CD14-positive monocyte (primary cell): ENCODE results near the gene KCTD20. TPM values are rescaled to one million over a fixed set of nuclear protein-coding genes. Genes with fewer than 3 reads are reported as not detected.

Source experiments
- DNase-seq, 3 donors: peaks; one replicate each; pipeline ENCODE4 v3.0.0-alpha.2; 2011 to 2022
- H2AFZ ChIP-seq: 2 replicates; pipeline ENCODE4 v1.6.0; 2012; ENCODE audit warnings: mild to moderate bottlenecking, low read depth, low read length, inconsistent platforms; ENCODE audit not compliant: insufficient read depth, poor library complexity, severe bottlenecking
- H3K27ac ChIP-seq, 2 donors: 1 replicate in 1 of 2; 2 replicates in 1 of 2; pipeline ENCODE4 v1.5.1; 2012 to 2013; ENCODE audit warnings: low read length in 2 of 2, control low read depth in 1 of 2, inconsistent platforms in 1 of 2, low read depth in 1 of 2, mild to moderate bottlenecking in 1 of 2
- H3K27me3 ChIP-seq, 2 donors: one replicate each; pipeline versions ENCODE4 v1.6.0 to v1.6.1; 2011 to 2013; ENCODE audit warnings: low read length in 2 of 2; ENCODE audit not compliant: control insufficient read depth in 2 of 2, insufficient read depth in 2 of 2
- H3K36me3 ChIP-seq, 2 donors: replicated peaks in 1 of 2; 1 replicate in 1 of 2; 2 replicates in 1 of 2; pipeline versions ENCODE4 v1.5.1 to v1.6.1; 2012 to 2013; ENCODE audit warnings: low read length in 2 of 2, control low read depth in 1 of 2, inconsistent platforms in 1 of 2, mild to moderate bottlenecking in 1 of 2; ENCODE audit not compliant: insufficient read depth in 2 of 2, control insufficient read depth in 1 of 2
- H3K4me1 ChIP-seq, 2 donors: 1 replicate in 1 of 2; 2 replicates in 1 of 2; pipeline versions ENCODE4 v1.5.1 to v1.6.1; 2012 to 2013; ENCODE audit warnings: low read length in 2 of 2, control low read depth in 1 of 2, inconsistent platforms in 1 of 2, mild to moderate bottlenecking in 1 of 2, moderate library complexity in 1 of 2; ENCODE audit not compliant: insufficient read depth in 2 of 2, control insufficient read depth in 1 of 2
- H3K4me2 ChIP-seq: replicated peaks from 2 replicates; pipeline ENCODE3; 2012; ENCODE audit warnings: low read length, moderate library complexity, mild to moderate bottlenecking; ENCODE audit not compliant: poor library complexity, severe bottlenecking; ENCODE audit errors: extremely low read depth
- H3K4me3 ChIP-seq, 3 experiments: fragments of 200-600 bp in 1 of 3; sonication (generic) in 1 of 3; replicated peaks in 1 of 3; 1 replicate in 2 of 3; 2 replicates in 1 of 3; pipeline ENCODE4 v1.5.1; 2011 to 2013; ENCODE audit warnings: low read length in 3 of 3, mild to moderate bottlenecking in 3 of 3, control low read depth in 2 of 3, low read depth in 2 of 3, inconsistent platforms in 1 of 3, moderate library complexity in 1 of 3
- H3K79me2 ChIP-seq: 2 replicates; pipeline ENCODE4 v1.6.0; 2012; ENCODE audit warnings: mild to moderate bottlenecking, control low read depth, inconsistent platforms, low read length, moderate library complexity; ENCODE audit not compliant: insufficient read depth
- H3K9ac ChIP-seq: 2 replicates; pipeline ENCODE4 v1.6.0; 2017; ENCODE audit warnings: low read length, mild to moderate bottlenecking; ENCODE audit not compliant: insufficient read depth, poor library complexity, severe bottlenecking
- H3K9me3 ChIP-seq, 2 donors: replicated peaks in 1 of 2; 1 replicate in 1 of 2; 2 replicates in 1 of 2; pipeline versions ENCODE4 v1.5.1 to v1.6.1; 2012 to 2013; ENCODE audit warnings: low read length in 2 of 2, control low read depth in 1 of 2; ENCODE audit not compliant: control insufficient read depth in 1 of 2, insufficient read depth in 1 of 2
- H4K20me1 ChIP-seq: 2 replicates; pipeline ENCODE4 v1.6.0; 2012; ENCODE audit warnings: mild to moderate bottlenecking, low read length, control low read depth, moderate library complexity; ENCODE audit not compliant: insufficient read depth
- H3K27ac Mint-ChIP-seq, 7 donors: one replicate each; pipeline ENCODE4 v1.8.0; 2020; ENCODE audit warnings: mild to moderate bottlenecking in 7 of 7, mixed read lengths in 7 of 7, moderate library complexity in 6 of 7, inconsistent platforms in 2 of 7
- H3K27me3 Mint-ChIP-seq, 3 donors: one replicate each; pipeline ENCODE4 v1.8.0; 2021 to 2022; ENCODE audit warnings: low read depth in 3 of 3, mild to moderate bottlenecking in 3 of 3, mixed read lengths in 3 of 3, moderate library complexity in 3 of 3, inconsistent platforms in 1 of 3
- H3K36me3 Mint-ChIP-seq, 2 donors: one replicate each; pipeline ENCODE4 v1.8.0; 2020; ENCODE audit warnings: mixed read lengths in 2 of 2, inconsistent platforms in 1 of 2, mild to moderate bottlenecking in 1 of 2
- H3K4me1 Mint-ChIP-seq: one replicate; pipeline ENCODE4 v1.8.0; 2020; ENCODE audit warnings: mild to moderate bottlenecking, mixed read lengths
- H3K4me3 Mint-ChIP-seq, 2 donors: one replicate each; pipeline ENCODE4 v1.8.0; 2020; ENCODE audit warnings: mild to moderate bottlenecking in 2 of 2, mixed read lengths in 2 of 2, moderate library complexity in 1 of 2
- H3K9me3 Mint-ChIP-seq, 7 donors: one replicate each; pipeline ENCODE4 v1.8.0; 2020 to 2022; ENCODE audit warnings: mixed read lengths in 7 of 7, mild to moderate bottlenecking in 6 of 7, moderate library complexity in 6 of 7, inconsistent platforms in 2 of 7
- CTCF ChIP-seq: fragments of 200-600 bp; IDR thresholded peaks from one replicate; pipeline ENCODE4 v1.8.0; 2022; ENCODE audit warnings: antibody characterized with exemption, mild to moderate bottlenecking
- WGBS: methylation state at CpG from one replicate; pipeline ENCODE4 v1.1.5; 2013; ENCODE audit warnings: missing lambda C conversion rate; ENCODE audit not compliant: insufficient coverage; 5-methylcytosine and 5-hydroxymethylcytosine counted together
- intact Hi-C, 2 donors: fragments of 100-400 bp; cut with micrococcal nuclease; formaldehyde crosslinking; loops; one replicate each; pipeline versions ENCODE4 v1.15.0 to v1.15.1; 2023
- polyA plus RNA-seq, 3 donors: library from polyadenylated mRNA; depleted of rRNA in 1 of 3; unstranded in 2 of 3; stranded (reverse) in 1 of 3; fragments of 300-500 nt in 2 of 3; fragments of >200 nt in 1 of 3; fragmentation: Illumina TruSeq in 2 of 3; gene quantifications; 1 replicate in 2 of 3; 2 replicates in 1 of 3; pipeline ENCODE4 v1.2.3, GENCODE V29; 2012 to 2021

KCTD20 gene
- polyA plus RNA-seq, 3 donors, result 23.7 to 79.7 (median 73.9) TPM

- no peak for DNase-seq
- Mint-ChIP-seq H3K27ac (peak overlapping the region in 2 of 7 donors; percentile 52 to 54), H3K9me3 (no peaks in the 10 kb centered on the region), H3K36me3 (peaks cover 73 to 84% of the 10 kb centered on the region in 2 donors), H3K27me3 (no peaks in the 10 kb centered on the region), H3K4me1 (peaks cover 22% of the 10 kb centered on the region), H3K4me3 (no peak overlapping the region)
- Histone ChIP-seq H3K27ac (peak overlapping the region in 1 of 2 donors; percentile 51), H3K36me3 (peaks cover 77 to 87% of the 10 kb centered on the region in 2 donors), H3K79me2 (peaks cover 76% of the 10 kb centered on the region), H3K9ac (no peak overlapping the region), H3K9me3 (no peaks in the 10 kb centered on the region), H3K4me1 (peaks cover 13 to 14% of the 10 kb centered on the region in 2 donors), H4K20me1 (peaks cover 97% of the 10 kb centered on the region), H3K4me2 (no peak overlapping the region), H2AFZ (no peak overlapping the region), H3K4me3 (no peak overlapping the region), H3K27me3 (no peaks in the 10 kb centered on the region)
- 100% methylated on average over 7 of the region's 8 CpGs for WGBS
- TF ChIP-seq CTCF, result no peak
- intact Hi-C loops, result no loop called here
Measured at GRCh38 chr6:36523451-36523850, 80.7 kb downstream of the KCTD20 start.

- peaks cover 72 to 82% of the 10 kb centered on the region in 2 donors for H3K36me3 Mint-ChIP-seq
- peak overlapping the region in 4 of 7 donors; percentile 11 to 52 (median 34) for H3K27ac Mint-ChIP-seq
- DNase-seq, result no peak
- H3K4me3 Mint-ChIP-seq, result no peak overlapping the region
- peak overlapping the region in 1 of 2 donors; percentile 51 for H3K27ac ChIP-seq
- H3K9ac ChIP-seq, result no peak overlapping the region
- no peaks in the 10 kb centered on the region for H3K9me3 ChIP-seq
- TF ChIP-seq CTCF, result no peak
- no peaks in the 10 kb centered on the region for H3K9me3 Mint-ChIP-seq
- peaks cover 77 to 87% of the 10 kb centered on the region in 2 donors for H3K36me3 ChIP-seq
- H3K4me1 Mint-ChIP-seq, result peaks cover 24% of the 10 kb centered on the region
- H3K4me2 ChIP-seq, result no peak overlapping the region
- 100% methylated on average over 1 of the region's 6 CpGs for WGBS
- peaks cover 76% of the 10 kb centered on the region for H3K79me2 ChIP-seq
- no peak overlapping the region for H2AFZ ChIP-seq
- H3K4me3 ChIP-seq, result no peak overlapping the region
- peaks cover 97% of the 10 kb centered on the region for H4K20me1 ChIP-seq
- intact Hi-C loops, result no loop called here
- H3K4me1 ChIP-seq, result peaks cover 13 to 14% of the 10 kb centered on the region in 2 donors
- H3K27me3 Mint-ChIP-seq, result no peaks in the 10 kb centered on the region
- no peaks in the 10 kb centered on the region for H3K27me3 ChIP-seq
Measured at GRCh38 chr6:36523936-36524499, 81.2 kb downstream of the KCTD20 start.
